ENCODE measurements around the gene CDIPT.
A peak's percentile ranks its signal among the peaks of the same experiment; 100 is the strongest.
"Not testable (repeated sequence)": the region's sequence is repeated elsewhere in the genome, so short reads cannot be mapped to it uniquely, and the experiment has no call there.

The CDIPT gene

DNA sequence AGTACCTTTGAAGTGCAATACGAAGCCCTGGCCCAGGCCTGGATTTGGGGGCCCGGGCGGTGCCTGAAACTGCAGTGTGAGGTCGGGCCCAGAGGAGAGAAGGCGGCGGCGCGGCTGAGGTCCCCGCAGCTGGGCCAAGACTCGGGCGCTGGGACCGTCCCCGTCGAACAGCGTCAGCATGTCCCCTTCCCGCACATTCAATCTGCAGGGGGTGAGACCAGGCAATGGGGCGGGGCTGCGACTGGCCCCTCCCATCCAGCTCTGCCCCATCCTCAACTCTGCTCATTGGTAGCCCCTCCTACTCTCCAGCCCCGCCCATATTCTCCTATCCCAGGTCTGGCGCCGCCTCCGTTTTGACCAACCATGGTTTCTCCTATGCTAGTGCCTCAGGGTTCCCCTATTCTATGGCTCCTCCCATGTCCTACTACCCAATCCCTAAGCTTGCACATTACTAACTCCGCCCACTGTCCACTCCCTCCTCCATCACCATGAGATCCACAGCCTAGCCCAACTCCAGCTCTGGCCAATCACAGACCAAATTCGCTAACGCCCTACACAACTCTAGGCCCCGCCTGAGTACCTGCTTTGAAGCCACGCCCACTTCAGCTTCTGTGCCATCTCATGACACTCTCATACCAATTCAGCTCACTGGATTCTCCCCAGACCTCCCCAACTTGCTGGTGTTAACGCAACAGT, 14.4 kb upstream of the CDIPT start:
- Mint-ChIP-seq H3K4me3 (peak overlapping the region; percentile 1), H3K27me3 (peaks cover 38% of the 10 kb centered on the region), H3K4me1 (ENCODE audit: low read depth) (peaks cover 16% of the 10 kb centered on the region), H3K27ac (no peak overlapping the region), H3K36me3 (ENCODE audit: low read depth) (no peaks in the 10 kb centered on the region), H3K9me3 (no peaks in the 10 kb centered on the region)
- peak; percentile 62 for DNase-seq

GRCh38 chr16:29876594-29877249, 13.7 kb upstream of the CDIPT start:
- no peaks in the 10 kb centered on the region for H3K9me3 Mint-ChIP-seq
- no peak overlapping the region for H3K27ac Mint-ChIP-seq
- H3K4me1 Mint-ChIP-seq (ENCODE audit: low read depth): peaks cover 16% of the 10 kb centered on the region
- peak; percentile 67 for DNase-seq
- peak overlapping the region; percentile 65 for H3K4me3 Mint-ChIP-seq
- H3K36me3 Mint-ChIP-seq (ENCODE audit: low read depth): no peaks in the 10 kb centered on the region
- H3K27me3 Mint-ChIP-seq: peaks cover 38% of the 10 kb centered on the region

GRCh38 chr16:29876217-29876593, 13.2 kb upstream of the CDIPT start:
- Mint-ChIP-seq H3K4me1 (ENCODE audit: low read depth) (peaks cover 16% of the 10 kb centered on the region), H3K4me3 (peak overlapping the region; percentile 65), H3K27me3 (peaks cover 37% of the 10 kb centered on the region), H3K36me3 (ENCODE audit: low read depth) (no peaks in the 10 kb centered on the region), H3K27ac (no peak overlapping the region), H3K9me3 (no peaks in the 10 kb centered on the region)
- peak; percentile 38 for DNase-seq

DNA sequence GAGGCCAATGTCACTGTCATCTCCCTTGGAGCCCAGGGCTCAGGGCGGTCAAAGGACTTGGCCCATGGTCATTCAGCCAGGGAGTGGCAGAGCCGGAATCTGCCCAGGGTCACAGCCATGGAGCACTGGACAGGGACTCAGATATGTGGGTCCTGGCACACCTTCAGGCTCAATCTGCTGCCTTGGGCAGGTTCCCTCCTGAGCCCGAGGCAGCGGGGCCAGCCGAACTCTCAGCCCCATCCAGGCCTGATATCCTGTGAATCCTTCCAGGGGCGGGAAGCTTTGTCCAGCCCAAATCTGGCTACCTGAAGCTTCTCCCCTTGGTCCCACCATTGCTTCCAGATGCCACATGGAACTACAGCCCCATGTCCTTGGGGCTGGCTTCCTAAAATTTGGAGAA, 12.2 kb upstream of the CDIPT start:
- Mint-ChIP-seq H3K4me3 (no peak overlapping the region), H3K27ac (no peak overlapping the region), H3K4me1 (ENCODE audit: low read depth) (peaks cover 16% of the 10 kb centered on the region), H3K36me3 (ENCODE audit: low read depth) (no peaks in the 10 kb centered on the region), H3K27me3 (peaks cover 33% of the 10 kb centered on the region), H3K9me3 (no peaks in the 10 kb centered on the region)
- DNase-seq: no peak

DNA sequence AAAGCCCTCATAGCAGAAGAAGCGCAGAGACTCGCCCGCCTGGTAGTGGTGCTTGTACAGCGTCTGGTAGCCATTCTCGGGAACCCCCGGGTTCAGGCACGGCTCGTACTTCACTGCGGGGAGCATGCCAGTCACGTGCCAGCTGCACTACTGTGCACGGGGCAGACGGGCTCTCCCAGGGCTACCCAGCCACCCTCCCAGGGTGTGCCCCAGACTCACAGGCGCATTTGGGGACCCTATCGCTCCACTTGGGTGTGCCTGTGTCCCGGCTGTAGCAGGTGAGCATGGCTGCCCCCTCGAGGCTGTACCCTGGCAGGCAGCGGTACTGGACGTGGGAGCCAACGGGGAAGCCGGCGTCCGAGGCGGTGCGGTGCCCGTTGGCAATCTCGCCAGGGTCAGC, 10.3 kb upstream of the CDIPT start:
- Mint-ChIP-seq H3K4me3 (no peak overlapping the region), H3K27me3 (peaks cover 24% of the 10 kb centered on the region), H3K36me3 (ENCODE audit: low read depth) (no peaks in the 10 kb centered on the region), H3K27ac (no peak overlapping the region), H3K4me1 (ENCODE audit: low read depth) (peaks cover 16% of the 10 kb centered on the region), H3K9me3 (no peaks in the 10 kb centered on the region)
- no peak for DNase-seq

- Mint-ChIP-seq H3K27me3 (peaks cover 10% of the 10 kb centered on the region), H3K27ac (no peak overlapping the region), H3K4me1 (ENCODE audit: low read depth) (peaks cover 7% of the 10 kb centered on the region), H3K4me3 (no peak overlapping the region), H3K9me3 (no peaks in the 10 kb centered on the region), H3K36me3 (ENCODE audit: low read depth) (no peaks in the 10 kb centered on the region)
- no peak for DNase-seq
These were observed 9.0 kb upstream of the CDIPT start for GRCh38 chr16:29871822-29872546.

DNA sequence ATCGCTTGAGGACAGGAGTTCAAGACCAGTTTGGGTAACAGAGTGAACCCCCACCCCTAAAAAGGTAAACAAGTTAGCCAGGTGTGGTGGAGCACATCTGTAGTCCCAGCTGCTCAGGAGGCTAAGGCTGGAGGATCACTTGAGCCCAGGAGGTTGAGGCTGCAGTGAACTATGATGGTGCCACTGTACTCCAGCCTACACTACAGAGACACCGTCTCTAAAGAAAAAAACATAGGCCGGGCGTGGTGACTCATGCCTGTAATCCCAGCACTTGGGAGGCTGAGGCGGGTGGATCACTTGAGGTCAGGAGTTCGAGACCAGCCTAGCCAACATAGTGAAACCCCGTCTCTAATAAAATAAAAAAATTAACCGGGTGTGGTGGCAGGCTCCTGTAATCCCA, 6.0 kb upstream of the CDIPT start:
- not testable (repeated sequence) for H3K36me3 Mint-ChIP-seq (ENCODE audit: low read depth); DNase-seq; H3K9me3 Mint-ChIP-seq; H3K27ac Mint-ChIP-seq; H3K4me1 Mint-ChIP-seq (ENCODE audit: low read depth); H3K4me3 Mint-ChIP-seq; H3K27me3 Mint-ChIP-seq

- DNase-seq: no peak
- H3K9me3 Mint-ChIP-seq: no peaks in the 10 kb centered on the region
- peaks cover 3% of the 10 kb centered on the region for H3K4me1 Mint-ChIP-seq (ENCODE audit: low read depth)
- H3K4me3 Mint-ChIP-seq: no peak overlapping the region
- H3K36me3 Mint-ChIP-seq (ENCODE audit: low read depth): no peaks in the 10 kb centered on the region
- H3K27me3 Mint-ChIP-seq: no peaks in the 10 kb centered on the region
- H3K27ac Mint-ChIP-seq: no peak overlapping the region
These were observed 5.5 kb upstream of the CDIPT start for GRCh38 chr16:29868396-29869009.

GRCh38 chr16:29864205-29864604, 1.2 kb upstream of the CDIPT start:
- no peak overlapping the region for H3K27ac Mint-ChIP-seq

GRCh38 chr16:29863669-29863984, 601 bp upstream of the CDIPT start:
- H3K27ac Mint-ChIP-seq: peak overlapping the region; percentile 100
- DNase-seq: no peak
- peak overlapping the region; percentile 88 for H3K4me3 Mint-ChIP-seq
- H3K27me3 Mint-ChIP-seq: no peaks in the 10 kb centered on the region
- peaks cover 21% of the 10 kb centered on the region for H3K4me1 Mint-ChIP-seq (ENCODE audit: low read depth)
- H3K9me3 Mint-ChIP-seq: no peaks in the 10 kb centered on the region
- H3K36me3 Mint-ChIP-seq (ENCODE audit: low read depth): peaks cover 31% of the 10 kb centered on the region

More at GRCh38 chr16:29864205-29864604, 1.2 kb upstream of the CDIPT start:
- H3K4me1 Mint-ChIP-seq (ENCODE audit: low read depth): peaks cover 21% of the 10 kb centered on the region
- no peak for DNase-seq
- peaks cover 25% of the 10 kb centered on the region for H3K36me3 Mint-ChIP-seq (ENCODE audit: low read depth)
- H3K4me3 Mint-ChIP-seq: no peak overlapping the region
- H3K9me3 Mint-ChIP-seq: no peaks in the 10 kb centered on the region
- no peaks in the 10 kb centered on the region for H3K27me3 Mint-ChIP-seq

- DNase-seq: no peak
- peak overlapping the region; percentile 100 for H3K27ac Mint-ChIP-seq
- no peaks in the 10 kb centered on the region for H3K27me3 Mint-ChIP-seq
- H3K4me3 Mint-ChIP-seq: peak overlapping the region; percentile 88
- H3K4me1 Mint-ChIP-seq (ENCODE audit: low read depth): peaks cover 23% of the 10 kb centered on the region
- H3K9me3 Mint-ChIP-seq: no peaks in the 10 kb centered on the region
- H3K36me3 Mint-ChIP-seq (ENCODE audit: low read depth): peaks cover 41% of the 10 kb centered on the region
These were observed 593 bp downstream of the CDIPT start for GRCh38 chr16:29862383-29862883.

DNA sequence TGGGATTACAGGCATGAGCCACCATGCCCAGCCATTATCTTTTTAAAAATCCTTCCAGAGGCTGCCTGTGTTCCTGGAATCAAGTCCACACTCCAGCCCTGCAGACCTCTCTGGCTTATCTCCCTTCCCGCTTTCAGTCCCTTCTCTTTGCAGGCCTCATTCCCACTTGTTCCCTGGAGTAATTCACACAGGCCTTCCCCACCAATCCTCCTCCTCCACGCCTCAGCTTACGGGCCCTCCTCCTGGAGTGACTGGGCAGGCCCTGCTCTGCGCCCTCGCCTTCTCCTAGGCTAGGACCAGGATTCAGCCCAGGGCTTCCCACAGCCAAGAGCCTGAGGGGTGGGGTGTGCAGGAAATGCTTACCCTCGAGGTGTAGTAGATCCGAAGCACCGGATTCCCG, 2.8 kb downstream of the CDIPT start:
- Mint-ChIP-seq H3K27ac (no peak overlapping the region), H3K27me3 (no peaks in the 10 kb centered on the region), H3K4me1 (ENCODE audit: low read depth) (peaks cover 23% of the 10 kb centered on the region), H3K9me3 (no peaks in the 10 kb centered on the region), H3K36me3 (ENCODE audit: low read depth) (peaks cover 44% of the 10 kb centered on the region), H3K4me3 (no peak overlapping the region)
- no peak for DNase-seq

DNA sequence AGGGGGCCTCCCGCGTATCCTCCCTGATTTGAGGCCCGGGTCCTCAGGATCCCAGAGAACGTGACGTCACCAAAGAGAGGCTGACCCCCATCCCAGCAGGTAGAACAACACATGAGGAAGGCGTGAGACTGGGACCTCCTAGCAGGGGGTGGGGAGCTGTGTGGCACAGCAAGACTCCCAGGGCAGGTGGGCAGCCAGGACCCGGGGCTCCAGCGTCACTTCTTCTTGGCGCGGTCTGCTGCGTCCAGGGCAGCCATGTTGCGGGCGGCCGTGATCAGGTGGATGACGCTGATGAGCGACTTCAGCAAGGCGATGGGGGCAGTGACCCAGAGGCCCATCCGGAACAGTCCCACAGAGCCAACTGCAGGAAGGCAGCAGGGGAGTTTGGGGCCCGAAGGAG, 4.1 kb downstream of the CDIPT start:
- no peaks in the 10 kb centered on the region for H3K27me3 Mint-ChIP-seq
- H3K27ac Mint-ChIP-seq: no peak overlapping the region
- H3K4me3 Mint-ChIP-seq: no peak overlapping the region
- H3K9me3 Mint-ChIP-seq: no peaks in the 10 kb centered on the region
- H3K4me1 Mint-ChIP-seq (ENCODE audit: low read depth): peaks cover 23% of the 10 kb centered on the region
- DNase-seq: no peak
- H3K36me3 Mint-ChIP-seq (ENCODE audit: low read depth): peaks cover 44% of the 10 kb centered on the region

- H3K9me3 Mint-ChIP-seq: no peaks in the 10 kb centered on the region
- no peaks in the 10 kb centered on the region for H3K27me3 Mint-ChIP-seq
- no peak overlapping the region for H3K27ac Mint-ChIP-seq
- H3K4me3 Mint-ChIP-seq: no peak overlapping the region
- peaks cover 20% of the 10 kb centered on the region for H3K4me1 Mint-ChIP-seq (ENCODE audit: low read depth)
- no peak for DNase-seq
- peaks cover 44% of the 10 kb centered on the region for H3K36me3 Mint-ChIP-seq (ENCODE audit: low read depth)
These were observed 4.7 kb downstream of the CDIPT start for GRCh38 chr16:29858149-29858849.

All from activated T-cell treated with anti-CD3 and anti-CD28 coated beads, Interleukin-2, amount 50 U/mL, for 24 hours (primary cell).